ENCODE data around the gene HPSE.
"Not testable (repeated sequence)": the region's sequence is repeated elsewhere in the genome, so short reads cannot be mapped to it uniquely, and the experiment has no call there.

The HPSE gene

DNA sequence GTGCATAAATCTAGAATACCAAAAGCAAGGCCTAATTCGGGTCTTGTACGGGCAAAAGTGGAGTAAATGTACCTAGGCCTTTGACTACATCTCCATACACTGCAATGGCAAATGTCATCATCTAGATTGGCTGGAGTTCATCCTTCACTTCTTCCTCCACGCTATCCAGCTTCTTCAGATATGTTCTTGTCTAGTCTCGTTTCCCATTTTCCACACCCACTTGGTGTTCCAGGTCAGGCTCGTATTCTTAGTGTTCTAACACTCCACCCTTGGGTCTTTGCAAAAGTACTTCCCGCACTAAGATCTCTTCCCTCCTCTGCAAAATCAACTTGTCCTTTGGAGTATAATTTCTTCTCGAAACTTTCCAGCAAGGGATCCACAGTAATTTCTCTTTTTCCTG lies 51.5 kb downstream of the HPSE start:
- DNase-seq (ENCODE audit: low spot score): no peak

DNA sequence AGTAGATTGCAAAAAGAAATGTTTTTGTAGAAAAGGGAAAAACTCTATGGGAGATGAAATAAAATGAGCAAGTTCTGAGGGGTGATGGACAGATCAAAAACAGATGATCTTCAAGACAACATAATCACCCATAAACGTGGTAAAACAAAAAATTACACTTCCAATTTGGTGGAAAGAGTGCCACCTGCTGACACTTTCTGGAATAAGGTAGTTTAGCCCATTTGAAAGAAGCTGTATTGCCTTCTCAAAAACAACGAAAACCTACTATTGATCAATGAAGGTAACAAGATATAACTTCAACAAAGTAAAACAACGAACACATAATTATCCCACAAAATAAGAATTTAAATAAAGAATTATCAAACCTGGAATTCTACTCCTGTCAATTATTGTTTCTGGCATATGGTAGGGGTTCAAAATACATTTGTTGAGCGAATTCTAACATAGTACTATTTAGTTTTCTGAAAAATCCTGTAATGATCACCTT lies 52.6 kb downstream of the HPSE start:
- peak; percentile 67 for DNase-seq (ENCODE audit: low spot score)

DNA sequence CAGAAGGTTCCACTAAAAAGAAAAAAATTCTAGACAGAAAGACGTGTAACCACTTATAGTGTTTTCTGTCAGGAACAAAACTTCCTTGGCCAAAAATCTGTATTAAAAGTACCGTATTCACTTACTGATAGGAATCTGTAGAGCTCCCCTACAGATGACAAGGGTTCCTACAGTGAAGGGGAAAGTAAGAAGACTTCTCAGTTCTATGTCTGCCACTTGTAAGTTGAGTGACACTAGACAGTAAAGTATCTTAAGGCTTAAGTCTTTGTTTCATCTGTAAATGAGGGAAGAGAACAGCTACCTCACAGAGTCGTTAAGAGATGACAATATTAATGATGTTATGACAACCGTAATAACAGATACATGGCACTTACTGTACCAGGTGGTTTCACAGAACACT lies 53.3 kb downstream of the HPSE start:
- DNase-seq (ENCODE audit: low spot score): no peak

DNA sequence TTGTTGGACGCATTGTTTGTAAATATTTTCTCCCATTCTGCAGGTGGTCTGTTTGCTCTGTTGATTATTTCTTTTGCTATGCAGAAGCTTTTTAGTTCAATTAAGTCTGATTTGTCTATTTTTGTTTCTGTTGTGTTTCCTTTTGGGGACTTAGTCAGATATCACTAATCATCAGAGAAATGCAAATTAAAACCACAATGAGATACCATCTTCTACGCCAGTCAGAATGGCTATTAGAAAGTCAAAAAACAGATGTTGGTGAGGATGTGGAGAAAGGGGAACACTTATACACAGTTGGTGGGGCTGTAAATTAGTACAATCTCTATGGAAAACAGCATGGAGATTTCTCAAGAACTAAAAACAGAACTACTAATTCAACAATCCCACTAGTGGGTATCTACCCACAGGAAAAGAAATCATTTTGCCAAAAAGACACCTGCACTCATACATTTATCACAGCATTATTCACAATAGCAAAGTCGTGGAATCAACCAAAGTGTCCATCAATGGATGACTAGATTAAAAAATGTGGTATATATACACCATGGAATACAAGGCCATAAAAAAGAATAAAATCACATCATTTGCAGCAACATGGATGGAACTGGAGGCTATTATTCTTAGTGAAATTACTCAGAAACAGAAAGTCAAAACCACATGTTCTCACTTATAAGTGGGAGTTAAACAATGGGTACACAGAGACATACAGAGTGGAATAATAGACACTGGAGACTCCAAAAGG lies 58.2 kb downstream of the HPSE start:
- DNase-seq (ENCODE audit: low spot score): no peak

DNA sequence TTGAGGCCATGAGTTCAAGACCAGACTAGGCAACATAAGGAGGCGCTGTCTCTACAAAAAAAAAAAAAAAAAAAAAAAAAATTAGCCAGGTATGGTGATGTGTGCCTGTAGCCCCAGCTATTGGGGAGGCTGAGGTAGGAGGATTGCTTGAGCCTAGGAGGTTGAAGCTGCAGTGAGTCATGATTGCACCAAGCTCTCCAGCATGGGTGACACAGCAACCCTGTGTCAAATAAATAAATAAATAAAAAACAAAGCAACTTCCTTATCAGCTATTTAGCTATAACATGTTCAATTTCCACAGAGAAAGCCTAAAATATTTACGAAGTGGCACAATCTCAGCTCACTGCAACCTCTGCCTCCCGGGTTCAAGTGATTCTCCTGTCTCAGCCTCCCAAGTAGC lies 60.7 kb downstream of the HPSE start:
- DNase-seq (ENCODE audit: low spot score): not testable (repeated sequence)

DNA sequence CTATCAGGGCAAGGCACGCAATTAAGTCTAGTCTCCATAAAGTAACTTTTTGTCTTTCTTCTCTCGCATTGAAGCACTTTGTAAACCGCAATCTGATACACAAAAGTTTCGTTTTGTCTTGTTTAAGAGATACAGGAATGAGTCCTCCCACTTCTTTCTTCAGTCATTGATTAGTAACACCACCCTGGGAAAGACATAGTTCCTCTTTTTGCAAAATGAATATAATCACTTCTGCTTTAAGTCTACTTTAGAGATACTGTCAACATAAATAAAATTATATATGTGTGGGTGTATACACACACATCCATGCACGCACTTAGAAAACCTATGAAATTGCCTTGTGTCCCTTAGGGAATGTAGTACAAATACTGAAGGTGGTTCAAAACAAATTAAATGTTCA lies 61.7 kb downstream of the HPSE start:
- no peak for DNase-seq (ENCODE audit: low spot score)

DNA sequence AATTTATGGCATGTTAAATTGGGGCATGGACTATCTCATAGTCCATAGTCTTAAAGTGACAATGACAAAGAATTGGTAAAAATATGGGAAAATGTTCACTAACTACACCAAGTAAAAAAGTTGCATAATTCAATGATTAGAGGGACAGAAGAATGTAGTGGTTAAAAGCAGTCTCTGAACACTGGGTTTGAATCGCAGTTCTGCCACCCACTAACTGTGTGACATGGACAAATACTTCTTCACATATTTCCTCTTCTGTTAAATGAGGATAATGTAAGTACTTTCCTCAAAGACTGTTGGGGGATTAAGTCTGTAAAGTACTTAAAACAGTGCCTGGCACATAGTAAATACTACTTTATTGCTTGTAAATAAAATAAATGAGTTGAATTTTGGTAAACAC lies 65.4 kb downstream of the HPSE start:
- no peak for DNase-seq (ENCODE audit: low spot score)

DNA sequence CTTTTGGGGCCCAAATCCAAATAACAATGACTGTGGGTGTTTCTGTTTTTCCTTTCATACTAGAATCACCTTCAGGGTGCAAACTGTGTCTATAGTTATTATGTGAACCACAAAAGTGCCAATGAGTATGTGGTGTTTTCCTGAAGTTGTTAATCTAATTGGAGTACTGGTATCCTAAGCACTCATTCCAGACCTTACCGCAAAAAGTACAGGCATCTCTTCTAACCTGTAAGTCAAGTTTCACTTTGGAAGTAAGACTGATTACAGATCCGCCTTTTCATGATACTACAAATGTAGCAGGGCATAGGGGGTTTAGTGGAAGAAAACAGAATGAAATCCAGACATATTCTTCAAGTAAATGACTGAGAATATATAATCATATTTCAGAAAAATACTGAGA lies 66.2 kb downstream of the HPSE start:
- no peak for DNase-seq (ENCODE audit: low spot score)

DNA sequence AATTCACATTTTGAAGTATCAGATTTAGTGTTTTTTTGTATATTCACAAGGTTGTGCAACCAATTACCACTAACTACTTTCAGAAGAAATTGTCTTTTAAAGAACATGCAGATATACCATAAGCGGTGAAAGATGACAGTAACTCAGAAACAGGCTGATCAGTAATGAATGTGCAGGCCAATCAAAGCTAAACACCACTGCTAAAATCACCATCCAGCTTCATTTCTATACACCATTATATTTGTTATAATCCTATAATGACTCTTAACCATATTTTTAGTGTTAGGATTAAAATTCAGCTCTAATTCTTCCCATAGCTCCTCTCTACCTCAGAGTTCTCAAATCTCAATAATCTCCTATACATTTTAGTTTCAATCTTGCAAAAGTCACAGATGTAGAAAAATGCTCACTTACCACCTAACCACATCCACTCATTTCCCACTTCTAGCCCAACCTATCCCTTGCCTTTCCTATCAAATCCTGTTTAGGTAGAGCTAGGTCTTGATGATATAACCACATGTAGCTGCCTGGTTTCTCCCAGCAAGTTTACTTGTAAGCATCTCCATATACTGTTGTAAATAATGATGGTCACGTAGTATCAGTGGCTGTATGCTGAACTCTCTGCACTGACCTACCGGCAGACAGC lies 66.7 kb downstream of the HPSE start:
- no peak for DNase-seq (ENCODE audit: low spot score)

DNA sequence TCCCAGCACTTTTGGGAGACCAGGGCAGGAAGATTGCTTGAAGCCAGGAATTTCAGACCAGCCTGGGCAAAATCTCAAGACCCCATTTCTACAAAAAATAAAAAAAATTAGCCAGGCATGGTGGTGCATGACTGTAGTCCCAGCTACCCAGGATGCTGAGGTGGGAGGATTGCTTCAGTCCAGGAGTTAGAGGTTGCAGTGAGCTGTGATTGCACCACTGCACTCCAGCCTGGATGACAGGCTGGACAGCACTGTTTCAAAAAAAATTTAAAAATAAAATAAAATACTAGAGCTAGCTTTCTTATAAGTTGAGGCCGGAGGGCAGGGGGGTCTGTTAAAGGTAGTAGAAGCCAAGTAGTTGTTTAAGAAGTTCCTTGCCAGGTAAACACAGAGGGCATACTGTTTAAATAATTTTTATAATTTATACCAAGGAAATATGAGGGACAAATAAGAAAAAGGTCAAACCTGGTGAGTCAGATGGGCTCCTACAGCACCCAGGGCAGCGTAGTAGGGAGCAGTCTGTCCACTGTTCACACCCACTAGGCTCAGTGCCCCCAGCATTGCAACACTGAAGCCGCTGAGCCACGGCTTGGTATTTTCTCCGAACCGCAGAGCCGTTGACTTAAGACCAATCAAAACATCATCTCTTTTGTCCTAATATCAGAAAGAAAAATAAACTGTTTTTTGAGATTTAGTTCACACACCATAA lies 67.4 kb downstream of the HPSE start:
- DNase-seq (ENCODE audit: low spot score): no peak

DNA sequence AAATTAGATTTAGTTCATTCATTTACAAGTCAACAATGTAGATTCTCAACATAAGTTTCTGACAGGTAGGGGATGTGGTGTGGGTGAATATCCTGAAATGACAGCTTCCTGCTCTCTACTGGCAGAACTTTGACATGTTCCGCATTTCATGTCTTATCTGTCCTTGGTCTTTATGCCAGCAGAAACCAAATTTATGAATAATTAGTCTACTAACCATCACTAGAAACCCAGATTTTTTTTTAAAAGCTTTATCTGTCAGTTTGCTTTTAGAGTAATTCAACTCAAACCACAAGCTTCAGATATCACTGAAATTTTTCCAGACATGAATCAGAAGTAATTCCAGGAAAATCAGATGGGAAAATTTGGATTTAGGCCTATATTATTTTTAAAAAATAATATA lies 68.0 kb downstream of the HPSE start:
- DNase-seq (ENCODE audit: low spot score): no peak

DNA sequence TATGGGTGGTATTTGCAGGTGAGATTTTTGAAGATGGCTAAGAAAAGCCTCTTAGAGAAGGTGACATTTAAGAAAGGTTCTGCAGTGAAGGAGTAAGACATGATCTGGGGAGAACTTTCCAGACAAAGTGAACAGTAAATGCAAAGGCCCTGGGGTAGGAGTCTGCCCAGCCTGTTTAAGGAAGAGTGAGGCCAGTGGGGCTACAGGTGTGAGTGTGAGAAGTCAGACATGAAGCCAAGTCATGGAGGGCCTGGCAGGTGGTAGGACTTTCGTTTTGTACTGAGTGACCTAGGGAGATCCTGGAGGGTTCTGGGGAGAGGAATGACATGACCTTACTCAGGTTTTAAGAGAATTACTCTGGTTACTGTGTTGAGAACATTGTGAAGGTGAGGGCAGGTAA lies 71.5 kb downstream of the HPSE start:
- no peak for DNase-seq (ENCODE audit: low spot score)

DNA sequence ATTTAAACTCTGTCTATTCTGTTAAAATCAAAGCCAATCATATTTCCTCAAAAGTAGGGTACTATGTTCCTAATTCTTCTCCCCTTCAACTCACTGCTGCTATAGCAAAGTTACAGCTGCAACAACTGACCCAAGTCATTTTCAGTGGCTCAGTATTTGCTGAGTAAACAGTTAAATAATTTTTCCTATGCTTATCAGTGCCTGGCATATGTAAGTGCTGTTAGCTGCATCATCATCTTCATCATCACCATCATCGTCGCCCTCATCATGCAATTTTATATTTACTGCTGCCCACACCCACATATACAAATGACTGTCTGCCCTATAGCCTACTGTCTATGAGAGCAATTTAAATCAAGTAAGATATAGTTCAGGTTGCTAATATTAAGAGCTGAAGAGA lies 72.0 kb downstream of the HPSE start:
- DNase-seq (ENCODE audit: low spot score): no peak

DNA sequence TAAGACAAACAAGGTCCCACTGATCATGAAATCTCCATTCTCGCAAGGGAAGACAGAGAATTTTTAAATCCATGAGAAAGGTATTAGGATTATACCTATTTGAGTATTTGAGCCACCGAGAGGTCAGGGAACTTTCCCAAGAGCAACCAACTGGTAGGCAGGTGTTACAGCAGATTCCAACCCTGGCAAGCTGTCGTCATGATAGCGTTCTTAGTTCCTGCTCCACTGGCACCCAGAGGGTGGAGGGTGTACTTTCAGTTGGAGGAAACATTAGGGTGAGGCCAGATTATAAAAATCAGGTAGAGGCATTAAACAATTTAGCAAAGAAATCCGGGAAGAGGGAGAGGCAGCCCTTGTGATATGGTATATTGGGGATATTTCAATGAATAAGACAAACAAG lies 73.3 kb downstream of the HPSE start:
- no peak for DNase-seq (ENCODE audit: low spot score)

DNA sequence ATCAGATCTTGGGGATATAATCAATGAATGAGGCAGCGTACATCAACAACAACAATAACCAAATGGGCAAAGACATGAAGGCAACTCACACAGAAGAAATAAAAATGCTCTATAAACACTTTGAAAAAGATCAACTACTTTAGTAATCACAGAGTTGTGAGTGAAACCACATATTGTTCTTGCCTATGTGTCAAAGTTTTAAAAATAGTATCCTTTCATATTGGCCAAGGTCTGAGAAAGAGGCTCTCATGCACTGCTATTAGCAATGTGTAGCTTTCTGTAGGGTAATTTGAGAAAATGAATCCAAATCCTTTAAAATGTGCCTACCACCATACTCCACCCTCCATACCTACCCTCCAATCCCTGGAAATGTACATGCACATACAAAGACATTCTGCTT lies 75.1 kb downstream of the HPSE start:
- no peak for DNase-seq (ENCODE audit: low spot score)

DNA sequence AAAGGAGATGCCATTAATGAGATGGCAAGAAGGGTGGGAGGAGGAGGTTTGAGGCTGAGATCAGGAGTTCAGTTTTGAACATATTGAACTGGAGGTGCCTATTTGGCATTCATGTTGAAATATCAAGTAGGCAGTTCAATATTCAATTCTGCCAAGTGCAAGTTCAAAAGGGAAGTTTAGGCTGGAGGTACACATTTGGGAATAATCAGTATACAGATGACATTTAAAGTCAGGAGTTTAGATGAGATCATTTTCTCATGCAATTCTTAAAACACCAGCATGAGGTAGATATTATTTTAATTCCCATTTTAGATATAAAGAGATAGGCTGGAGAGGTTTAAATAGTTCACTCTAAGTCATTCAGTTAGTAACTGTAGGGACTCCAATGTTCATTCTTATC lies 76.2 kb downstream of the HPSE start:
- DNase-seq (ENCODE audit: low spot score): no peak

DNA sequence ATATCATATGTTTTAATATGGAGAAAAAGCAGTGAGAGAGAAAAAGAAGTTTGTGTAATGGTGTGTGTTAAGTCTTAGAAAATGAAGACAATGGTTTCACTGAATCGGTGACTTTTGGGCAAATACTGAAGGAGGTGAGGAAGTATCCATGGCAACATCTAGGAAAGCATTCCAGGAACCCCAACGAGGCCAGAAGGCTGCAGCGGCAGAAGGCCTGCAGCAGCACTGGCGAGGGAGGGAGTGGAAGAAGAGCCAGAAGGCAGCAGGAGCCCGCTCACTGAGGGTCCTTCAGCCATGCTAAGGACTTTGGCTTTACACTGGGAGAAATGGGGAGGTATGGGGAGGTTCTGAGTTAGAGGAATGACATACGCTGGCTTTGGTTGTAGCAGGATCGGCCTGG lies 76.8 kb downstream of the HPSE start:
- peak; percentile 33 for DNase-seq (ENCODE audit: low spot score)

DNA sequence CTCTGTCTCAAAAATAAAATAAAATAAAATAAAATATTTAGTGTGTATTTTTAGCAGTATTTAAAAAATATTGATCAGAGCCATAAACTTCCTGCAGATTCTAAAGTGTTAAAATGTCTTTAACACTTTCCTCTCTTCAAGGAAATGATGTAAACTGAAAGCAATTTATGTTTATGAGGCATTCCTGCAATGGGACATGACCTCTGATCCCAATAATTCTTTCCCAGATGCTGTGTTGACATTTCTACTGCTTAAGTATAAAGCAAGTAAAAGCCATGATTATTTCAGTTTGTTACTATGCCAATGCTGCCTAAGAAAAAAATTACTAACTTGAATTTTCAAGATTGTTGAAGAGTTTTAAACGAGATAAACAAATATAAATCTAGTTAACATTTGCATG lies 79.1 kb downstream of the HPSE start:
- DNase-seq (ENCODE audit: low spot score): no peak

DNA sequence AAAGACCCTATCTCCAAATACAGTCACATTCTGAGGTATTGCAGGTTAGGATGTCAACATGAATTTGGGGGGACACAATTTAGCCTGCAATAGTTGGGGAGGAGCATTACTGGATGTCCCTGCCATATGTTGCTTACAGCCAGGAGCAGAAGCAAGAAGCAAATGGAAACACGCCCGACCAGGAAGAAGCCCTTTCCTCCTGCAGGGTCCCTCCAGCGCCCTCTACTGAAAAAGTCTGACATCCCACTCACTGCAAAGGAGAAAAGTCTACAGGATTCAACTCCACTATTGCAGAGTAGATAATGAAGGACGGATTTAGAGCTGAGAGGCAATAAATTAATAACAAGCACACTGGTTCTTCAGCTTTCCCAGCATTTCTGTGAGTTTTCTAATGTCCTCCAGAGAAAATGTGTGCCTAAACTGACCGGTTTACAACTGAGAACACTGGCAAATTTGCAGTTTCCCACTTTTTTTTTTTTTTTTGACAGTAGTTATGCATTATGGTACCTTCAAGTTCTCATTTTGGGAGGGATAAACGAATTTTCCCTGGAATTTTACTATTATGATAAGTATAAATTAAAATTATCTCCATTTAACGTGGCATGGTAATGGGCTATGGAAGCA lies 81.8 kb downstream of the HPSE start:
- DNase-seq (ENCODE audit: low spot score): peak; percentile 55

DNA sequence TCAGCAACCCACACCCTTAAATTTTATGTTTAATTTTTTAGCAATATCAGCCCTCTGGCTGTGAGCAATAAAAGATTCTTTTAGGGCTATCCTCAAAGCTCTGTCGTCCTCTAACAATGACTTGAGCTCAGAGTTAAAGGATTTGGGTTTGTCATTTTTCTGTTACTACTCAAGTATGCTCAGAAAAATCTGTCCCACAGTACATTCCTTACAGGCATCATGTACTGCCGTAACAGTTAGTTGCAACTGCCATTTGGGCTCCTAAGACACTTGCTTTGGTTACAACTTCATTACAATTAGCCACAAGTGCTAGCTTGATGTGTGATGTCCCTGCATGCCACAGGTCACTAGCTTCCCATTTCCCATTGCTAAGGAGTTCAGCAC lies 83.2 kb downstream of the HPSE start:
- no peak for DNase-seq (ENCODE audit: low spot score)

DNA sequence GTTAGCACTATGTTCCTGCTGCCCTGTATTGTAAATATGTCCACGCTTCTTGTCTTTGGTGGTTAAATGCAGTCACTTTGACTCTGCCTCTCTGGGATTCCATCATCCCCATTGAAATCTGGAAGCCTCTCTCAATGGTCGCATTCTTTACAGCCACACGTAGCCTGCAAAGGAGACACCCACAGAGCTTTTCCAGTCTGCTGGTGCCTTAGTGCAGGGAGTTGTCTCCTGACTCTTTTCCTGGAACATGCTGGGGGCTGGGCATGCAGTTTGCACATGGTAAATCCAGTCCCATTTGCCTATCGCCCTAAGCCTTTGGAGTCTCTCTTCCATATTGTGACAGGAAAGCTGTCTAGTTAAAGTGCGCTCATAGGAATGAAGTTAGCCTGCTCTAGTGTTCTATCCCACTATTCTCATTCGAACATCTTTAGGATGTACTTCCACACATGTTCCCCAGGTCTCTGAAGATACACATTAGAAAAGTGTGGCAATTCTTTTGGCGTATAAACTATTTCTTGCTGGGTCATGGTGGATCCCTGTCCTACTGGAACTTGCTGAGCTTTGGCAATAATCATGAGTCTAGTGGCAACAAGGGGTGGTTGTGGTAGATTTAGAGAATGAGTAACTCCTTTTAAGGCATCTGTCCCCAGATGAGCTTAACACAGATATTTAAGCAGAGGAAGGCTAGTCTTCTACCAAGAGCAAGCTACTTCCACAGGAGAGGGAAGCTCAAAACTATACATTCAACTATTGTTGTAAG lies 83.8 kb downstream of the HPSE start:
- no peak for DNase-seq (ENCODE audit: low spot score)

DNA sequence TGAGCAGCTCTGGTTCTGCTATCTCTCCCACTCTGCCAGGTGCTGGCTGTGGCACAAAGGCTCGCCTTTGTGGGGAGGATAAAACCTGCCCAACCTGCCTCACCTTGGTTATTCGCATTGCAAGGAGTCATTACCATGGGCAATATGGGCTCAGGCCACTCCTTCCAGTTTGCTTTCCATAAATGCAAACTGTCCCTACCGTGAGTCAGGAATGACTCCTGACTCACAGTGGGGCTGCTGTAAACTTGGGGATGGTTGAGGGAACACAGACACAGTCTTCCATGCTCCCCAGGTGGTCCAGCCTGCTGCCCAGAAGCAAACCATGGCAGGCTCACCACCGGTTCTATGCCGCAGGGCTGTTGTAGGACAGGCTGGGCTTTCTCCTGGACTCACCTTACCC lies 86.2 kb downstream of the HPSE start:
- no peak for DNase-seq (ENCODE audit: low spot score)

Measured in Ammon's horn (tissue), 1 donor.